HepG2 (cell line): ENCODE results near the gene RAB3D. TPM values are rescaled to one million over a fixed set of nuclear protein-coding genes. Genes with fewer than 3 reads are reported as not detected.

Experiments
- BRD4 ChIP-seq: sonication (generic); formaldehyde crosslinking; IDR thresholded peaks from 2 replicates; pipeline ENCODE4 v1.4.0; 2020; ENCODE audit warnings: missing genetic modification reagents
- EP300 ChIP-seq, 3 experiments: sonication (generic) in 1 of 3; formaldehyde crosslinking in 1 of 3; IDR thresholded peaks; 2 replicates each; pipeline versions ENCODE4 v1.5.1 to v1.6.1; 2011 to 2020; ENCODE audit warnings: low read depth in 2 of 3, low read length in 2 of 3, borderline replicate concordance in 1 of 3, improper control_type of control experiment in 1 of 3, mild to moderate bottlenecking in 1 of 3, missing genetic modification reagents in 1 of 3, moderate library complexity in 1 of 3
- NFKB2 ChIP-seq: sonication (generic); formaldehyde crosslinking; IDR thresholded peaks from 2 replicates; pipeline ENCODE4 v1.4.0; 2020; ENCODE audit warnings: missing genetic modification reagents, borderline replicate concordance
- POLR2A ChIP-seq, 2 experiments: IDR thresholded peaks; 2 replicates each; pipeline ENCODE4 v1.6.1; 2011; ENCODE audit warnings: low read depth in 2 of 2, low read length in 2 of 2, mild to moderate bottlenecking in 1 of 2, moderate library complexity in 1 of 2; ENCODE audit not compliant: insufficient read depth in 1 of 2
- REPIN1 ChIP-seq: sonication (generic); formaldehyde crosslinking; IDR thresholded peaks from 2 replicates; pipeline ENCODE4 v1.8.0; 2022; ENCODE audit warnings: missing genetic modification reagents, low read depth, mild to moderate bottlenecking, borderline replicate concordance
- STAT5B ChIP-seq: sonication (generic); formaldehyde crosslinking; IDR thresholded peaks from 2 replicates; pipeline ENCODE4 v1.4.0; 2020; ENCODE audit warnings: missing genetic modification reagents
- TEAD3 ChIP-seq: optimal IDR thresholded peaks from 2 replicates; pipeline ENCODE3; 2016; ENCODE audit warnings: borderline replicate concordance
- ZBTB3 ChIP-seq: sonication (generic); formaldehyde crosslinking; IDR thresholded peaks from 2 replicates; pipeline ENCODE4 v1.4.0; 2020; ENCODE audit warnings: low read depth, mild to moderate bottlenecking, moderate library complexity, missing genetic modification reagents, borderline replicate concordance
- ZMYM3 ChIP-seq: sonication (generic); formaldehyde crosslinking; IDR thresholded peaks from 2 replicates; pipeline ENCODE4 v1.5.1; 2020; ENCODE audit warnings: mild to moderate bottlenecking, missing genetic modification reagents
- ZNF17 ChIP-seq: sonication (generic); formaldehyde crosslinking; IDR thresholded peaks from 2 replicates; pipeline ENCODE4 v1.5.0; 2020; ENCODE audit warnings: mild to moderate bottlenecking, missing genetic modification reagents
- ZNF292 ChIP-seq: sonication (generic); formaldehyde crosslinking; IDR thresholded peaks from 2 replicates; pipeline ENCODE4 v1.8.1; 2022; ENCODE audit warnings: mild to moderate bottlenecking, low read depth, missing genetic modification reagents, borderline replicate concordance
- ZNF343 ChIP-seq: sonication (generic); formaldehyde crosslinking; IDR thresholded peaks from 2 replicates; pipeline ENCODE4 v1.4.0; 2020; ENCODE audit warnings: mild to moderate bottlenecking, missing genetic modification reagents
- ZNF432 ChIP-seq: sonication (generic); formaldehyde crosslinking; IDR thresholded peaks from 2 replicates; pipeline ENCODE4 v1.5.0; 2020; ENCODE audit warnings: missing genetic modification reagents, mild to moderate bottlenecking, borderline replicate concordance
- ZNF460 ChIP-seq: sonication (generic); formaldehyde crosslinking; IDR thresholded peaks from 2 replicates; pipeline ENCODE4 v1.5.1; 2020; ENCODE audit warnings: missing genetic modification reagents, mild to moderate bottlenecking, borderline replicate concordance
- ZNF746 ChIP-seq: sonication (generic); formaldehyde crosslinking; IDR thresholded peaks from 2 replicates; pipeline ENCODE4 v1.8.0; 2022; ENCODE audit warnings: mild to moderate bottlenecking, missing genetic modification reagents
- ZNF749 ChIP-seq: sonication (generic); formaldehyde crosslinking; IDR thresholded peaks from 2 replicates; pipeline ENCODE4 v1.8.0; 2022; ENCODE audit warnings: mild to moderate bottlenecking, missing genetic modification reagents, moderate library complexity, borderline replicate concordance
- polyA plus RNA-seq, 8 experiments: library from polyadenylated mRNA; depleted of rRNA in 3 of 8; stranded (reverse) in 7 of 8; unstranded in 1 of 8; fragments of >200 nt; fragmentation: Illumina TruSeq in 4 of 8; extraction: Trizol in 4 of 8; gene quantifications; 2 replicates each; pipeline versions ENCODE4 v1.2.1 to v1.2.3, GENCODE V29; 2011 to 2016; ENCODE audit warnings: low read depth in 4 of 8, missing spikeins in 1 of 8, mixed read lengths in 1 of 8; ENCODE audit not compliant: insufficient read depth in 1 of 8
- total RNA-seq, 5 experiments: library from RNA; depleted of rRNA; stranded (reverse); fragments of >200 nt; fragmentation: Illumina TruSeq; extraction: Trizol; gene quantifications; 2 replicates each; pipeline ENCODE4 v1.2.3, GENCODE V29; 2016; ENCODE audit warnings: low read depth in 1 of 5
- TF ChIP-seq, protein P1 (sequence below): sonication (generic); formaldehyde crosslinking; IDR thresholded peaks from 2 replicates; pipeline ENCODE4 v1.5.0; 2020; ENCODE audit warnings: mild to moderate bottlenecking, missing genetic modification reagents
- TF ChIP-seq, protein P2 (sequence below): sonication (generic); formaldehyde crosslinking; IDR thresholded peaks from 2 replicates; pipeline ENCODE4 v1.5.1; 2020; ENCODE audit warnings: mild to moderate bottlenecking, missing genetic modification reagents, moderate library complexity
- TF ChIP-seq, protein P3 (sequence below): sonication (generic); formaldehyde crosslinking; IDR thresholded peaks from 2 replicates; pipeline ENCODE4 v1.4.0; 2020; ENCODE audit warnings: missing genetic modification reagents, mild to moderate bottlenecking, borderline replicate concordance

RAB3D gene
- total and polyA plus RNA-seq, 2 of the 13 experiments (the other 11 are each of a cell fraction or from before 2014, with no cell fraction given), result 2.0 to 16.1 TPM

DNA sequence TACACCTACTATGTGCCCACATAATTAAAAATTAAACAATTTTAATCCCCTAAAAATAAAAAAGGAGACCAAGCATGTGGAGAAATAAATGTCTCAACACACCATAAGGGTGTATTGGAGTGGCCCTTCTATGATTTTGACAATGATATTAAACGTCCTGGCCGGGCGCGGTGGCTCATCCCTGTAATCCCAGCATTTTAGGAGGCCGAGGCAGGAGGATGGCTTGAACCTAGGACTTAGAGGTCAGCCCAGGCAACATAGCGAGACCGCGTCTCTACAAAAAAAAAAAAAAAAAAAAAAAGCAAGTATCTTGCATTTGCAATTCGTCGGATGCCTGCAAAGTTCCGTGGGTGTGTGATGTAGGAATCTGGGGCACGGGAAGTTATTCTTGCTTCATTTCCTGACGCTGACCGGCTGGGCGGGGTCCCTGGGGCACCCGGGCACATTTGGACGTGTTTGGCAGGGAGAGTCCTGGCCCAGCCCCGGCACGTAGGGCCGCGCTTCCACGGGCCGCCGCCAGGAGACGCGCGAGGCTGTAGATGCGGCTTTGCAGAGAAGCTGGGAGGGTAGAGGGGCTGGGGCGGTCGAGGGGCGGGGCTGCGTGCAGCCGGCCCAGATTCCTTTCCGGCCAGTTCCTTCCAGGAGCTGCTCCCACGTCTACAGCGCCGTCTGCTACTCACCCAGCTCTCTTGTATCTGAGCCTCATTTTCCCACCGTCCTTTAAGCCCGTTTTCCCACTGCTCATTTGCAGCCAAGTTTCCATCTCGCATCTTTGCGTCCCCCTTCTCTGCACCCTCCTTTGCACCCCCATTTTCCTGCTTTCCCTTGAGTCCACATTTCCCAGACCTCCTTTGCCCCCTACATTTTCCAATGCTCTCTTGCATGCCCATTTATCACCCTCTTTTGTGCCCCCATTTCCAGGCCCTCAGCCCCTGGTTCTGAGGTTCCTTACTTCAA, 45.7 kb downstream of the RAB3D start (continued):
- no peak for TF ChIP-seq STAT5B (CRISPR knock-in tag)
- no peak for TF ChIP-seq ZNF17 (CRISPR knock-in tag)
- no peak for TF ChIP-seq ZBTB3 (CRISPR knock-in tag)
- TF ChIP-seq ZNF746 (CRISPR knock-in tag), result no peak
- TF ChIP-seq, protein P1, sequence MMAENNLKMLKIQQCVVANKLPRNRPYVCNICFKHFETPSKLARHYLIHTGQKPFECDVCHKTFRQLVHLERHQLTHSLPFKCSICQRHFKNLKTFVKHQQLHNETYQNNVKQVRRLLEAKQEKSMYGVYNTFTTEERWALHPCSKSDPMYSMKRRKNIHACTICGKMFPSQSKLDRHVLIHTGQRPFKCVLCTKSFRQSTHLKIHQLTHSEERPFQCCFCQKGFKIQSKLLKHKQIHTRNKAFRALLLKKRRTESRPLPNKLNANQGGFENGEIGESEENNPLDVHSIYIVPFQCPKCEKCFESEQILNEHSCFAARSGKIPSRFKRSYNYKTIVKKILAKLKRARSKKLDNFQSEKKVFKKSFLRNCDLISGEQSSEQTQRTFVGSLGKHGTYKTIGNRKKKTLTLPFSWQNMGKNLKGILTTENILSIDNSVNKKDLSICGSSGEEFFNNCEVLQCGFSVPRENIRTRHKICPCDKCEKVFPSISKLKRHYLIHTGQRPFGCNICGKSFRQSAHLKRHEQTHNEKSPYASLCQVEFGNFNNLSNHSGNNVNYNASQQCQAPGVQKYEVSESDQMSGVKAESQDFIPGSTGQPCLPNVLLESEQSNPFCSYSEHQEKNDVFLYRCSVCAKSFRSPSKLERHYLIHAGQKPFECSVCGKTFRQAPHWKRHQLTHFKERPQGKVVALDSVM (CRISPR knock-in tag), result peak; percentile 94
- TF ChIP-seq ZMYM3 (CRISPR knock-in tag), result peak; percentile 68; the same call in 1 of the 2 replicates
- TF ChIP-seq ZNF749, result no peak
- TF ChIP-seq EP300 (IDR thresholded peaks at IDR 0.05; ENCODE audit: low read depth in 2 of 2, low read length in 2 of 2), result 0 out of 4 replicates have a peak, but pooled peaks of 1 of the 2 experiments have one; percentile 3
- no peak for TF ChIP-seq EP300 (CRISPR knock-in tag; IDR thresholded peaks at IDR 0.05; ENCODE audit: borderline replicate concordance)
- TF ChIP-seq ZNF292, result peak; percentile 37; the same call in 1 of the 2 replicates
- peak; percentile 28; the same call in 1 of the 2 replicates for TF ChIP-seq NFKB2
- TF ChIP-seq TEAD3, result peak; percentile 68
- TF ChIP-seq ZNF343 (CRISPR knock-in tag), result no peak
- TF ChIP-seq, protein P2, sequence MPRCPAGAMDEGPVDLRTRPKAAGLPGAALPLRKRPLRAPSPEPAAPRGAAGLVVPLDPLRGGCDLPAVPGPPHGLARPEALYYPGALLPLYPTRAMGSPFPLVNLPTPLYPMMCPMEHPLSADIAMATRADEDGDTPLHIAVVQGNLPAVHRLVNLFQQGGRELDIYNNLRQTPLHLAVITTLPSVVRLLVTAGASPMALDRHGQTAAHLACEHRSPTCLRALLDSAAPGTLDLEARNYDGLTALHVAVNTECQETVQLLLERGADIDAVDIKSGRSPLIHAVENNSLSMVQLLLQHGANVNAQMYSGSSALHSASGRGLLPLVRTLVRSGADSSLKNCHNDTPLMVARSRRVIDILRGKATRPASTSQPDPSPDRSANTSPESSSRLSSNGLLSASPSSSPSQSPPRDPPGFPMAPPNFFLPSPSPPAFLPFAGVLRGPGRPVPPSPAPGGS (CRISPR knock-in tag), result no peak
- TF ChIP-seq, protein P3, sequence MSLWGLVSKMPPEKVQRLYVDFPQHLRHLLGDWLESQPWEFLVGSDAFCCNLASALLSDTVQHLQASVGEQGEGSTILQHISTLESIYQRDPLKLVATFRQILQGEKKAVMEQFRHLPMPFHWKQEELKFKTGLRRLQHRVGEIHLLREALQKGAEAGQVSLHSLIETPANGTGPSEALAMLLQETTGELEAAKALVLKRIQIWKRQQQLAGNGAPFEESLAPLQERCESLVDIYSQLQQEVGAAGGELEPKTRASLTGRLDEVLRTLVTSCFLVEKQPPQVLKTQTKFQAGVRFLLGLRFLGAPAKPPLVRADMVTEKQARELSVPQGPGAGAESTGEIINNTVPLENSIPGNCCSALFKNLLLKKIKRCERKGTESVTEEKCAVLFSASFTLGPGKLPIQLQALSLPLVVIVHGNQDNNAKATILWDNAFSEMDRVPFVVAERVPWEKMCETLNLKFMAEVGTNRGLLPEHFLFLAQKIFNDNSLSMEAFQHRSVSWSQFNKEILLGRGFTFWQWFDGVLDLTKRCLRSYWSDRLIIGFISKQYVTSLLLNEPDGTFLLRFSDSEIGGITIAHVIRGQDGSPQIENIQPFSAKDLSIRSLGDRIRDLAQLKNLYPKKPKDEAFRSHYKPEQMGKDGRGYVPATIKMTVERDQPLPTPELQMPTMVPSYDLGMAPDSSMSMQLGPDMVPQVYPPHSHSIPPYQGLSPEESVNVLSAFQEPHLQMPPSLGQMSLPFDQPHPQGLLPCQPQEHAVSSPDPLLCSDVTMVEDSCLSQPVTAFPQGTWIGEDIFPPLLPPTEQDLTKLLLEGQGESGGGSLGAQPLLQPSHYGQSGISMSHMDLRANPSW, result no peak
- TF ChIP-seq ZNF432 (CRISPR knock-in tag), result no peak
- no peak for TF ChIP-seq BRD4 (CRISPR knock-in tag)
- no peak for TF ChIP-seq POLR2A (IDR thresholded peaks at IDR 0.05; ENCODE audit: insufficient read depth in 1 of 2, low read depth in 2 of 2, low read length in 2 of 2)
- TF ChIP-seq REPIN1, result peak; percentile 51
- TF ChIP-seq ZNF460 (CRISPR knock-in tag), result no peak
